Loucy (cell line): ENCODE data around the gene SIMC1.

Experiments
- H2AFZ ChIP-seq: fragments of 200-600 bp; sonication (generic); 2 replicates; pipeline ENCODE4 v1.6.0; 2016; ENCODE audit warnings: antibody characterized with exemption, mild to moderate bottlenecking, low read length, moderate library complexity
- H3F3A ChIP-seq: fragments of 200-600 bp; 2 replicates; pipeline ENCODE4 v1.6.0; 2016; ENCODE audit warnings: antibody characterized with exemption, low read depth, mild to moderate bottlenecking
- H3K27me3 ChIP-seq: fragments of 200-600 bp; sonication (generic); 2 replicates; pipeline ENCODE4 v1.6.1; 2014; ENCODE audit warnings: low read length, mild to moderate bottlenecking; ENCODE audit not compliant: insufficient read depth, poor library complexity, severe bottlenecking
- H3K36me3 ChIP-seq: fragments of 200-600 bp; sonication (generic); 2 replicates; pipeline ENCODE4 v1.6.1; 2016; ENCODE audit warnings: low read length; ENCODE audit not compliant: insufficient read depth
- H3K4me1 ChIP-seq: fragments of 200-600 bp; sonication (generic); 2 replicates; pipeline ENCODE4 v1.5.1; 2014; ENCODE audit warnings: low read length, mild to moderate bottlenecking; ENCODE audit not compliant: insufficient read depth, poor library complexity, severe bottlenecking
- H3K4me2 ChIP-seq: fragments of 200-600 bp; sonication (generic); 2 replicates; pipeline ENCODE4 v1.6.0; 2014; ENCODE audit warnings: antibody characterized with exemption, low read length, low read depth, mild to moderate bottlenecking; ENCODE audit not compliant: poor library complexity, severe bottlenecking
- H3K4me3 ChIP-seq: fragments of 200-600 bp; sonication (generic); 2 replicates; pipeline ENCODE4 v1.5.1; 2014; ENCODE audit warnings: low read length, mild to moderate bottlenecking, mixed read lengths; ENCODE audit not compliant: poor library complexity, severe bottlenecking
- H3K79me2 ChIP-seq: fragments of 200-600 bp; sonication (generic); 2 replicates; pipeline ENCODE4 v1.6.1; 2014; ENCODE audit warnings: low read length; ENCODE audit not compliant: insufficient read depth
- H3K9ac ChIP-seq: fragments of 200-600 bp; sonication (generic); 2 replicates; pipeline ENCODE4 v1.6.0; 2014; ENCODE audit warnings: mild to moderate bottlenecking, low read depth, low read length, moderate library complexity; ENCODE audit not compliant: poor library complexity, severe bottlenecking
- H3K9me2 ChIP-seq: fragments of 200-600 bp; sonication (generic); replicated peaks from 2 replicates; pipeline ENCODE4 v1.6.1; 2016; ENCODE audit warnings: low read depth, low read length, mixed read lengths
- H3K9me3 ChIP-seq: fragments of 200-600 bp; sonication (generic); 2 replicates; pipeline ENCODE4 v1.6.1; 2014; ENCODE audit warnings: mild to moderate bottlenecking, antibody characterized with exemption, low read length, low read depth; ENCODE audit not compliant: insufficient read depth
- H4K20me1 ChIP-seq: fragments of 200-600 bp; sonication (generic); 2 replicates; pipeline ENCODE4 v1.6.0; 2014; ENCODE audit warnings: antibody characterized with exemption, low read length, mild to moderate bottlenecking; ENCODE audit not compliant: insufficient read depth, poor library complexity, severe bottlenecking
- EZH2phosphoT487 ChIP-seq: fragments of 200-600 bp; IDR thresholded peaks from 2 replicates; pipeline ENCODE4 v1.6.1; 2018; ENCODE audit warnings: antibody characterized with exemption, mild to moderate bottlenecking, moderate library complexity, borderline replicate concordance
- TF ChIP-seq, protein P1 (sequence below): fragments of 200-600 bp; sonication (generic); conservative IDR thresholded peaks from 2 replicates; pipeline ENCODE4 v1.5.1; 2014; ENCODE audit warnings: mild to moderate bottlenecking, antibody characterized with exemption, low read length

The SIMC1 gene

DNA sequence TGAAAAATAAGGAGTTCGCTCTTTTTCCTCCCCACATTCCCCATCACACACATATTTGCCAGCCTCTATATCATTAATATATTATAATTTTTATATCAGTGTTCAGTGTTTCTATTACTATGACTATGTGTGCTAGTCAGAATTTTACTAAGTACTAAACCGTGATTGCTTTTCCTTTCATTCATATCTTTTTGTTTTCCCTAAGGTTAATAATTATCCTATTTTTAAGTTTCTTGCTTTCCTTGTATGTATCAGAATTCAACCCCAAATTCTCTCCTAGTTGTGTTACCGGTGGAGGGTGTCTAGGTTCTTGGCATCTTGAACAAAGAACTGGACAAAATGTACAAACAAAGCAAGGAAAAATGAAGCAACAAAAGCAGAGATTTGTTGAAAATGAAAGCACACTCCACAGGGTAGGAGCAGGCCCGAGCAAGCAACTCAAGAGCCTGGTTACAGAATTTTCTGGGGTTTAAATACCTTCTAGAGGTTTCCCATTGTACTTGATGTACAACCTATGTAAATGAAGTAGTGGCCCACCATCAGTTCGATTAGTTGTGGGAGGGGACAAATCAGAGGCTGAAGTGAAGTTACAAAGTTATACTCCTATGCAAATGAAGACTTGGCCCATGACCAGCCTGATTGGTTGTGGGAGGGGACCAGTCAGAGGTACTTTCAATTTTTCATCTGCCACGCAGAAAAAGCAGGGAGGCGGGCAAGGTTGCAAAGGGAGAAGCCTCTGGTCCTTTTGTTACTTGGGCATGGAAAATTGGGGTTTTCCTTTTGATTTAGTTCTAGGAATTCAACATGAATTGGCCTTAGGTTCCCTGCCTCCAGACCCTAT, 79.5 kb downstream of the SIMC1 start:
- Histone ChIP-seq H4K20me1 (no peaks in the 10 kb centered on the region), H3K9me2 (no peaks in the 10 kb centered on the region), H3K4me1 (no peaks in the 10 kb centered on the region), H3F3A (no peaks in the 10 kb centered on the region), H3K27me3 (no peaks in the 10 kb centered on the region), H3K9me3 (no peaks in the 10 kb centered on the region), H3K36me3 (no peaks in the 10 kb centered on the region), H3K4me3 (no peak overlapping the region), H3K4me2 (no peak overlapping the region), H3K9ac (no peak overlapping the region), H2AFZ (no peak overlapping the region), H3K79me2 (no peaks in the 10 kb centered on the region)
- TF ChIP-seq, protein P1, sequence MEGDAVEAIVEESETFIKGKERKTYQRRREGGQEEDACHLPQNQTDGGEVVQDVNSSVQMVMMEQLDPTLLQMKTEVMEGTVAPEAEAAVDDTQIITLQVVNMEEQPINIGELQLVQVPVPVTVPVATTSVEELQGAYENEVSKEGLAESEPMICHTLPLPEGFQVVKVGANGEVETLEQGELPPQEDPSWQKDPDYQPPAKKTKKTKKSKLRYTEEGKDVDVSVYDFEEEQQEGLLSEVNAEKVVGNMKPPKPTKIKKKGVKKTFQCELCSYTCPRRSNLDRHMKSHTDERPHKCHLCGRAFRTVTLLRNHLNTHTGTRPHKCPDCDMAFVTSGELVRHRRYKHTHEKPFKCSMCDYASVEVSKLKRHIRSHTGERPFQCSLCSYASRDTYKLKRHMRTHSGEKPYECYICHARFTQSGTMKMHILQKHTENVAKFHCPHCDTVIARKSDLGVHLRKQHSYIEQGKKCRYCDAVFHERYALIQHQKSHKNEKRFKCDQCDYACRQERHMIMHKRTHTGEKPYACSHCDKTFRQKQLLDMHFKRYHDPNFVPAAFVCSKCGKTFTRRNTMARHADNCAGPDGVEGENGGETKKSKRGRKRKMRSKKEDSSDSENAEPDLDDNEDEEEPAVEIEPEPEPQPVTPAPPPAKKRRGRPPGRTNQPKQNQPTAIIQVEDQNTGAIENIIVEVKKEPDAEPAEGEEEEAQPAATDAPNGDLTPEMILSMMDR = no peak
- TF ChIP-seq EZH2phosphoT487 = no peak

DNA sequence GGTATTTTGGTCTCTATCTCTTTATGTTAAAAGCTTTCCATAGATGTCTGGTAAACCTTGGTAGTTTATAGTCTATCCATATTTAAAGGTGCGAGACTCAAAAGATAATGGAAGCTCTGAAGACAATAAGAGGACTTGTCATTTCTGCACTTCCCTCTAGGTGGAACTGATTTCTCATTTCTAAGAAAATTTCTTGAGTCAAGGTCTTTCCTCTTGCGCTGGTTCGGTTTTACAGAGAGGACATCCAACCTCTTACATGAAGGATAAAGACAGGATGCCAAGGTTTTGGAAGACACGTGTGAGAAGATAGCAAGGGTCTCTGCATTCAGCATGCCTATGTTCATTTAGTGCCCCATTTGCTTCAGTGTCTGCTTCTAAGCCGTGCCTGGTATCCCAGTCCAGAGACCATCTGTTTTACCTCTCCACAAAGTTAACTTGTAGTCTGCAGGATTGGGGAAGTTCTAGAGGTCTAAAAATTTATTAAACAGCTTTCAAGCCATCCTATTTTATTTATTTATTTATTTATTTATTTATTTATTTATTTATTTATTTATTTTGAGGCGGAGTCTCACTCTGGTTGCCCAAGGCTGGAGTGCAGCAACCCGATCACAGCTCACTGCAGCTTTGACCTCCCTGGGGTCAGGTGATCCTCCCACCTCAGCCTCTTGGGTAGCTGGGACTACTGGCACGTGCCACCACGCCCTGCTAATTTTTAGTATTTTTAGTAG, 81.8 kb downstream of the SIMC1 start:
- TF ChIP-seq, protein P1 = peak; percentile 34; the same call in 1 of the 2 replicates
- TF ChIP-seq EZH2phosphoT487 = no peak
- Histone ChIP-seq H4K20me1 (no peaks in the 10 kb centered on the region), H2AFZ (no peak overlapping the region), H3K4me3 (no peak overlapping the region), H3K4me1 (no peaks in the 10 kb centered on the region), H3K79me2 (no peaks in the 10 kb centered on the region), H3K27me3 (no peaks in the 10 kb centered on the region), H3K9ac (no peak overlapping the region), H3K4me2 (no peak overlapping the region), H3F3A (no peaks in the 10 kb centered on the region), H3K9me2 (no peaks in the 10 kb centered on the region), H3K36me3 (no peaks in the 10 kb centered on the region), H3K9me3 (no peaks in the 10 kb centered on the region)

DNA sequence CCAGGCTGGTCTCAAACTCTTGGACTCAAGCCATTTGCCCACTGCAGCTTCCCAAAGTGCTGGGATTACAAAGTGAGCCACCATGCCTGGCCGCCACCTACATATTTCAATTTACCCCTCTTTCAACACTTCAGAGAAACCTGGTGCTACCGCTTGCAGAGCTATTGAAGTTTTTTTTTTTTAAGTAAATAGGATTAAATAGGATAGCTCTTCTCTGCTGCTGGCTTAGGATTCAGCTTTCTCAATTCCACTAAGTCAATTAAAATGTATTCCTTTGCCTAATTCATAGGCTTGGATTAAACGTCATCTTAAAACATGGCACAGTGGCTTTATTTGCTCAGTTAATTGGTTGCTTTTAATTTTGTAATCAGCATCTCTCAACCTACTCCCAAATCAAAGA, 82.4 kb downstream of the SIMC1 start:
- no peaks in the 10 kb centered on the region for H3K36me3 ChIP-seq
- no peaks in the 10 kb centered on the region for H4K20me1 ChIP-seq
- no peaks in the 10 kb centered on the region for H3K27me3 ChIP-seq
- H3K4me3 ChIP-seq = no peak overlapping the region
- H3K9me2 ChIP-seq = no peaks in the 10 kb centered on the region
- no peak overlapping the region for H3K9ac ChIP-seq
- no peaks in the 10 kb centered on the region for H3F3A ChIP-seq
- no peaks in the 10 kb centered on the region for H3K9me3 ChIP-seq
- H3K79me2 ChIP-seq = no peaks in the 10 kb centered on the region
- no peak overlapping the region for H3K4me2 ChIP-seq
- no peaks in the 10 kb centered on the region for H3K4me1 ChIP-seq
- H2AFZ ChIP-seq = no peak overlapping the region
- no peak for TF ChIP-seq EZH2phosphoT487
- TF ChIP-seq, protein P1 = no peak
